ENCODE results near the gene CBFA2T2.

DNA sequence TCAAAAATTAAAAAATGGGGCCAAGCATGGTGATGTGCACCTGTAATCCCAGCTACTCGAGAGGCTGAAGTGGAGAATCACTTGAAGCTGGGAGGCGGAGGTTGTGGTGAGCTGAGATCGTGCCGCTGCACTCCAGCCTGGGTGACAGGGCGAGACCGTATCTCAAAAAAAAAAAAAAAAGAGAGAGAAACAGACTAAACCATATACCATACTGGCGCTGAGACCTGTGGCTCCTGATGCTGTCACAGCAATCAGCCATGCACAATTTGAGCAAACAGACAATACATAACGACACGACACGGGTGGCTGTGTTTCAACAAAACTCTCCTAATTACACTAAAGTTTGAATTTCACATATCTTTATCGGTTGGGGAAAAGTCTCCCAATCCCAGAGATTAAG lies 14.9 kb upstream of the CBFA2T2 start:
- TF ChIP-seq POLR2AphosphoS5 (IDR thresholded peaks at IDR 0.05; ENCODE audit: low read depth, low read length) (no peak), TAF1 (IDR thresholded peaks at IDR 0.05; ENCODE audit: borderline replicate concordance, insufficient read depth, low read length) (no peak), SIN3A (IDR thresholded peaks at IDR 0.05; ENCODE audit: borderline replicate concordance, insufficient read depth, low read length) (no peak)
- TF ChIP-seq, protein P1, sequence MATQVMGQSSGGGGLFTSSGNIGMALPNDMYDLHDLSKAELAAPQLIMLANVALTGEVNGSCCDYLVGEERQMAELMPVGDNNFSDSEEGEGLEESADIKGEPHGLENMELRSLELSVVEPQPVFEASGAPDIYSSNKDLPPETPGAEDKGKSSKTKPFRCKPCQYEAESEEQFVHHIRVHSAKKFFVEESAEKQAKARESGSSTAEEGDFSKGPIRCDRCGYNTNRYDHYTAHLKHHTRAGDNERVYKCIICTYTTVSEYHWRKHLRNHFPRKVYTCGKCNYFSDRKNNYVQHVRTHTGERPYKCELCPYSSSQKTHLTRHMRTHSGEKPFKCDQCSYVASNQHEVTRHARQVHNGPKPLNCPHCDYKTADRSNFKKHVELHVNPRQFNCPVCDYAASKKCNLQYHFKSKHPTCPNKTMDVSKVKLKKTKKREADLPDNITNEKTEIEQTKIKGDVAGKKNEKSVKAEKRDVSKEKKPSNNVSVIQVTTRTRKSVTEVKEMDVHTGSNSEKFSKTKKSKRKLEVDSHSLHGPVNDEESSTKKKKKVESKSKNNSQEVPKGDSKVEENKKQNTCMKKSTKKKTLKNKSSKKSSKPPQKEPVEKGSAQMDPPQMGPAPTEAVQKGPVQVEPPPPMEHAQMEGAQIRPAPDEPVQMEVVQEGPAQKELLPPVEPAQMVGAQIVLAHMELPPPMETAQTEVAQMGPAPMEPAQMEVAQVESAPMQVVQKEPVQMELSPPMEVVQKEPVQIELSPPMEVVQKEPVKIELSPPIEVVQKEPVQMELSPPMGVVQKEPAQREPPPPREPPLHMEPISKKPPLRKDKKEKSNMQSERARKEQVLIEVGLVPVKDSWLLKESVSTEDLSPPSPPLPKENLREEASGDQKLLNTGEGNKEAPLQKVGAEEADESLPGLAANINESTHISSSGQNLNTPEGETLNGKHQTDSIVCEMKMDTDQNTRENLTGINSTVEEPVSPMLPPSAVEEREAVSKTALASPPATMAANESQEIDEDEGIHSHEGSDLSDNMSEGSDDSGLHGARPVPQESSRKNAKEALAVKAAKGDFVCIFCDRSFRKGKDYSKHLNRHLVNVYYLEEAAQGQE (IDR thresholded peaks at IDR 0.05; ENCODE audit: insufficient read depth in 1 of 2, low read depth in 2 of 2, low read length in 2 of 2), result no peak

Measured in PFSK-1 (cell line).